Mucosa of gallbladder (tissue), 1 donor: ENCODE measurements around the gene TTLL5. TPM values are rescaled to one million over a fixed set of nuclear protein-coding genes. Genes with fewer than 3 reads are reported as not detected.

ENCODE experiments used
- DNase-seq: peaks from one replicate; pipeline ENCODE4 v3.0.0-alpha.2; 2020; ENCODE audit warnings: low spot score
- total RNA-seq: library from RNA; stranded (reverse); gene quantifications from one replicate; pipeline ENCODE4 v1.2.1, GENCODE V29; 2021
- donor health status: DM: no; HTN: no; CAD: no.

TTLL5 gene
- total RNA-seq, 1 donor from 2014 or later: 30.1 TPM

DNA sequence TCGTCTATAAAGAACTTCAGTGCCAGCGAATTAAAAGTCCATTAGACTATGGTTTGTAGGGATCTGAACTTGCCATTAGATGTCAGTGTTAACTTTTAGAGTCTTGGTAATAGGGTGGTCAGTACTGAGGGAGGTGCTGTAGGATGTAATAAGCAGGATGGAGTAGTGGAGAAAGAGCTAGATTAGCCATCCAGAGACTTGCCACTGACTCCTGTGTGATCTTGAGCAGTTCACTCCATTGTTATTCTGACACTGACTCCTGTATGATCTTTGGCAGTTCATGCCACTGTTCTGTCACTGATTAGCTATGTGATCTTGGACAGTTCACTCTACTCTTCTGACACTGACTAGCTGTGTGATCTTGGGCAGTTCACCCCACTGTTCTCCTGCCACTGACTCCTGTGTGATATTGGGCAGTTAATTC lies 133.6 kb downstream of the TTLL5 start:
- no peak for DNase-seq

DNA sequence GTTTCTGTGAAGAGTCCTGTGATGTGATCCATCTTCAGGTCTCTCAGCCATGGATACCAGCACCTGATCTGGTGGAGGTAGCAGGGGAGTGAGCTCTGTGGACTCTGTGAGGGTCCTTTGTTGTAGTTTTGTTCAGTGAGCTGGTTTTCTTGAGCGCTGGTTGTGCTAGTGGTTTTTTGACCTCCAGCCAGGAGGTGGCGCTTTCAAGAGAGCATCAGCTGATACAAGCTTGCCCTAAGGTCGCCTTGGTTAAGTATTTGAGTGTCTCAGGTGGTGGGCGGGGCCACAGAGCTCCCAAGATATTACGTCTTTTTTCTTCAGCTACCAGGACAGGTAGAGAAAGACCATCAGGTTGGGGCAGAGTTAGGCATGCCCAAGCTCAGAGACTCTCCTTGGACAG lies 139.7 kb downstream of the TTLL5 start:
- no peak for DNase-seq

DNA sequence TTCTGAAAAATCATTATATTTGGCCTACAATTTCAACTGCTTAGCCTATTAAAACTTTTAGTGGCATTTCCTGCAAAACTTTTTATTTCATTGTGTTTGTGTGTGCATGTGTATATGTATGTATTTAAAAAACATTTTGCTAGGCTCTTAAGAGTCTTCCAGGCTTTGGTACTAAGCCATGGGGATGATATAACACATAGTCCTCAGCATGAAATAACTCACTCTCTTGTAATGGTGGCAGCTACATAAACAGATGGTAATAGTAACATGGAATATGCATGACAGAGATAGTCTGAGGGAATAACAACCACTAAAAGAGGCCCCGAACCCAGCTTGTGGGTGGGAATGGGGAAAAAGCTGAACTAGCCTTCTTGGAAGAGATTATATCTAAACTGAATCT lies 141.4 kb downstream of the TTLL5 start:
- DNase-seq: no peak

DNA sequence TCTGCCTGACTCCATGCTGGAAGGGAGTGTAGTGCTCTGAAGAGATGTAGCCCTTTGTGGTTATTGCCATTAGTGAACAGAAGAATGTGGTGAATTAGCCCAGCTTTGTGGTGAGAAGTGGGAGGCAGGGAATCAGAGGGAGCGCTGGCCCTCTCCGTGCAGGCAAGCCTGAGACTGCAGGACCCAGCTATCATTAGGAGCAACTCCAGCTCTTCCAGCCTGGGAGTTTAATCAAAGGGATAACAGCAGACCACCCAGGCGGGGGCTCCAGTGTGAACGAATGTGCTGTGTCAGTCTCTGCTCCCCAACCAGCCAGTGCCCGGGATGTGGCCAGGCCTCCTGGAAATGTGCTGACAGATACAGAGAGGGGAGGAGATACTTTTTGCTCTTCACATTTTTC lies 142.7 kb downstream of the TTLL5 start:
- no peak for DNase-seq

DNA sequence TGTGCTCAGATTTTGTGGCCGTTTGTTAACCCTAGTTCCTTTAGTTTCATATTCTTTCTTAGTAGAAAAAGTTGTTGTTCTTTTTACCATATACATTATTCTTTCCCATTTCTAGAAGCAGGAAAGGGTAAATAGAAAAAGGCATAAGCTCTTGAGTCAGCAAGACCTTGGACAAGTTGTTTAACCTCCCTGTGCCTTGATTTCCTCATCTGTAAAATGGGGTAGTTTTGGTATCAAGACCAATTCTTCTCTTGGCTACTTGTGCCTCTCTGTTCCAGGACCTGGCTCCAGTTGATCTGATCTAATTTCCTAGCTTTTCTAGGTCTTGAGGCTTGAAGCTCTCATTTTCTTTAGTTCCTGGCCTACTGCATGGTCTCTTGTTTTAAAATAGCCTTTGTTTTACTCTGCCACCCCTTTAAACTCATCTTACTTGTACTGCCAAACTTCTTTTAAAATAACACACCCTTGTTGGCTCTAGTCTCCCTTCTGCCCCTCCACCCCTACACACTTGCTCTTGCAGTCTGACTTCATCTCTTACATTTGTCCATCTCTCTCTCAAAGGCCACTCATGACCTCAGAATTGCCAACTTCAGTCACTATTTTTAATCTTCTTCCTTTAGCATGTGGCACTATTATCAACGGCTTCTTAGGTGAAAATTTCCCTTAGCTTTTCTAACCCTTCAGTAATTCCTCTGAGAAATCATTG lies 143.7 kb downstream of the TTLL5 start:
- DNase-seq: no peak

DNA sequence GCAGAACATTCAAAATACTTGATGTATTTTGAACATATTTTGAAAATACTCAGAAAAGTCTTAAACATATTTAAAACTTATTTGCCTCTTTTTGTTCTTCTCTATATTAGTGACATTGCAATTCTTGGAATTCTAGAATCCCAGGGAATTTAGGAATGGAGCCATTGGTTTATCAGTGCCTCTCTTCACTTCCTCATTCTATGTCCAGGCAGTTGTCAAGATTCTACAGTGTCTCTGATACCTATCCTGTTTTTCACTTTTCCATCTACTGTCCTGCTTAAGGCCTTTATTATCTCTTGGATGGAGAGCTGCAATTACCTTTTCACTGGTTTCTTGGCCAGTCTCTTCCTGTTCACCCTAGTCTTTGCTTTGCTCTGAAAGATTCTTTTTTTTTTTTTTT lies 144.6 kb downstream of the TTLL5 start:
- DNase-seq: no peak

DNA sequence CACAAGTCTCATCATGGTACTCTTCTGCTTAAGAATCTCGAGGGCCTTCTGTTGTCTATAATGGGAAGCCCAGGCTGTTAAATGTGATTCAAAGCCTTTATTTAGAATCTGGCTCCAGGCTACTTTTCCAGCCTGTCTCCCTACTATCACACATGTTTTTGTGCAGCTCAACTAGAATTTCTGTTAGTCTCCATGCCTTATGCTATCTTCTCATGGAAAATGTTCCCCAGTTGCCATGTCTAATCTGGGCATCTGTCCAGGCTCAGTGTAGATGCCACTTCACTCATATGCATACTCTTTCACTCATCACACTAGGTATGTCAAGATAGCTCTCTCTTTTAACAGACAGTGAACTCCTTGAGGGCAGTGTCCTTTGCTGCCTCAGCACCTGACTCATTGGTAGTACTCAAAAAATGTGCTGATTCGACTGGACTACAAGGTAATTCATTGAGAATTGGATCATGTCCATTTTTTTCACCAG lies 145.3 kb downstream of the TTLL5 start:
- DNase-seq: no peak

DNA sequence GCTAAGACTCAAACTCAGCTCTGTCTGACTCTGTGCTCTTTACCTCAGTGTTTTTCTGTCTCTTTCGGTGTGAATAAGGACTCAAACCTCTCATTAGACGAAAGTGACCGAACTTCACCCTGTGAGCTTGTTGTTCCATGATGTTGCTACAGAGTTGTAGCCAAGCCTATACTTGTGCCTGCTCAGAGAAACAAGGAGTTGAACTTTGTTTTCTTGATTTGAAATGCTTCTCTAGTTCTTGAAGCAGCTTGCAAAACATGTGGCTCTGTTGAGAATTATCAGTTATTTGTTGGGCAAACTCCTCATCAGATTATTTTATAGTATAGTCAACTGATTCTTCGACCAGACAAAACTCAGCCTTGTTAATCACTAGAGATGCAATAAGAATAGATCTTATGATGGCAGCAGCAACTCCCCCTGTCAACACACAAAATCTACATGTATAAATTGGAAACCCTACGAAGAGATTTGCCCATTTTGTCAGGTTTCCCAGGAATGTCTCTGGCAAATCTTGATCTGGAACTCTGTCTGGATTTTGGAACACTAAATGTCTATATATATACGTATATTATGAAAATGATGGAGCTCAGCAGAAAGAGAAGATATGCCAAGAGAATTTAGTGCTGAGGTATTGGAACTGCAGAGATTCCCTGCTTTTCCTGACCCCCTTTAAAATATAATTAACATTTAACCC lies 146.8 kb downstream of the TTLL5 start:
- DNase-seq: no peak

DNA sequence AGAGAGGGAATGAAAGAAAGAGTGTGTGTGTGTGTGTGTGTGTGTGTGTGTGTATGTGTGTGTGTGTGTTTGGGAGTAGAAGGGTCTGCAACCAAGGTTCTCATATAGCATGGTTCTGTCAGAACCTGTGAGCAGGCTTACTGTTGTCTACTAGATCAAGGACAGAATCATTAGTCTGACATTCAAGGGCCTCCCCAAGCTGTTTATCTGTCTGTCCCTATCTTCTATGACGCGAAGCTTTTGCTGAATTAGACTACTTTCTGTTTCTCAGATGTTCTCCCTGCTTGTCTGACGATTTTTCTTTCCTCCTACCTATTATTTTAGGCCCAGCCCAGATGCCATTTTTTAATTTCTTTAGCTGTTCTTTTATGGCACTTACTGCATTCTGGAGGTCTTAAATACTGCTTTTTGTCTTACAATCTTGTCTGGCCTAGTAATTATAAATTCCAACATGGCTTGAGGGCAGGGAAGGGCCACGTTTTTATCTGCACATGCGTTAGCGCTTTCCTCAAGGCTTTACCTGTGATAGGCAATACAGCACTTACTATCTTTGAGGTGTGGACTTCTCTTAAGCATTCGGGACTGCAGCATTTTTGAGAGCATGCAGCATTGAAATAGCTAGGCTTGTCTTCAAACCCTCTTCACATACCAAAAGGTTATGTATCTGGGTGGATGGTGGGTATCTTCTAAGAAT lies 150.2 kb downstream of the TTLL5 start:
- no peak for DNase-seq

DNA sequence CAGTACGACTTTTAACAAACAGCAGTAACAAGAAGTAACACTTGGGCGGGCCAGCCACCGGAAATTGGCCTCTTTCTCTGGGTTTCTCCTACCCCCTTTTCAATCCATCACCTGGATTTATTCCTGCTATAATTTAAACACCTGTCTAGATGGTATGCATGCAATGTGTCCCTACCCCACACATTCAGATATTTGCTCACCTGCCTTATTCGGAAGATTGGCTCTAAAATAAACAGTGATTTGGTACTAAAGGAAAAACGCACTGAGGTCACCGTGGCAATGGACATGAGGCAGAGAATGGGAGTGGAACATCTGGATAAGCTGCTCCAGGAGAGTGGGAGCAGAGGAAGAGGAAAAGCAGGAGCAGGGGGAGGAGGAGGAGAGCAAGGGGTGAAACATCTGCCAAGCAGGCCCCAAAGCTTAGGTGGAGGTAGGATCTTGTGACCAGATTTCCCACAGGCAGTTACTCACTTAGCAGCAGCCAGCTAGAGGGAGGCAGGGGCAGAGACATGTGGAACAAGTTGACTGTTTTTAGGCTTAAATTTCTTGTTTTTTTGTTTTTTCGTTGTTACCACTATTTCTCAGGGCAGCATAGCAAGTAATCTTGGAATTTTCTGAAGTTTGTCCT lies 150.9 kb downstream of the TTLL5 start:
- DNase-seq: no peak

DNA sequence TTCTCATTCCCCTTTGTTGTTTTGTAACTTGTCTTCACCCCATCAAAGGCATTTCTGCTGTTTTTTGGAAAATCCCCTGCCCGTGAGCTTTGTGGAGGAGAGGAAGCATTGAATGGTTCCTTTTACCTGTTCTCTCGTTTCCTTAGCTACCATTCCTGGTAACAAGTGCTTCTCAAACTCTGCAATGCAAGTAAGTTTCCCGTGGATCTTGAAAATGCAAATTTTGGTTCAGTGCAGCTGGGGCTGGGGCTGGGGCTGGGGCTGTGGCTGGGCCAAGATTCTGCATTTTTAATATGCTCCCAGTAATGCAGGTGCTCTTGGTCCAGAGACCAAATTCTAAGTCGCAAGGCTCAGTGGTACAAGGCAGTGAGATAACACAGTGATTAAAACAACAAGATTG lies 151.6 kb downstream of the TTLL5 start:
- no peak for DNase-seq

DNA sequence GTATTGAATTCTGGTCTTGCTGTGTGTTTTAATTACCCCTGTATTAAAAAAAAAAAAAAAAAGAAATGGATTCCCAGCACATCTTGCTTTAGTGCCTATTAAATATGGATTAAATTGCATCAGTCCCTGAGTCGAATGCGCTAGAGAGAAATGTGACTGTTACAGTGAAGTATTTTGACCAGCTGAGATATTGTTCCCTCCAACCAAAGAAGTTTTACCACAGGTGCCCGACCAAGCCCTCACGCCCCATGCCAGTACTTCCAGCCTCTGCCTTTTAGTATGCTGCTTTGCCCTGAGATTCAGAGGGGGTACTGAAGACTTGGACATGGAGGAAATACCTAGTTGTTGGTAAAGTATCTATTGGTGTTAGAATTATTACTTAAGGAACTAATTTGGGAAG lies 159.7 kb downstream of the TTLL5 start:
- DNase-seq: no peak

DNA sequence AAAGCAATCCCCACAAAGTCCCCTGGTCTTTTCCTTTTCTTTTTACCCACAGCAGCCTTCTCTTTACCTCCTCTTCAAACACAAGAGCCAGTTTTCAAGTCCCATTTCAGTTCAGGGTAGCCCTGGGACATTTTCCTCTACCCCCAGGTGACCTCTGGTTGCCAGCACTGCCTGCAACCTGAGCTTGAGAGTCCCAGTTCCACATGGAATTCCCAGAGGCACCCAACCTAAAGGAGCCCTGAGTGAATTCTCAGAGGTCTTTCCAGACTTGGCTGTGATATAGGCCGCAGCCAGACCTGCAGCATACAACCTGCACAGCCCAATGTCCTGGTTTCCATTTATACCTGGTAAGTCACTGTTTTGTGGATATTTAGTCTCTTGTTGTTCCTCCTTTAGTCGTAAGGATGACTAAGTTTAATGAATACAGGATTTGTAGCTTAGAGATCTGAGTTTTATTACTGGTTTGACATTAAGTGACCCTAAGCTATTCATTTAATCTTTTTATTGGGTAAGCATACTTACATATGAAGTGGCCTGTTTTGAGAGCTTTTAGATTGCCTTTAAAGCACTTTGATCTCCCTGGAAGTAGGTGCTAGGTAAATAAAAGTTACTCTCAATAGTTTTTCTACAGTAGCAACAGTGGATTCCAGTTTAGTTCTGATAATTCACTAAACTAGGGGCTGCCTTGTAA lies 160.9 kb downstream of the TTLL5 start:
- DNase-seq: no peak

DNA sequence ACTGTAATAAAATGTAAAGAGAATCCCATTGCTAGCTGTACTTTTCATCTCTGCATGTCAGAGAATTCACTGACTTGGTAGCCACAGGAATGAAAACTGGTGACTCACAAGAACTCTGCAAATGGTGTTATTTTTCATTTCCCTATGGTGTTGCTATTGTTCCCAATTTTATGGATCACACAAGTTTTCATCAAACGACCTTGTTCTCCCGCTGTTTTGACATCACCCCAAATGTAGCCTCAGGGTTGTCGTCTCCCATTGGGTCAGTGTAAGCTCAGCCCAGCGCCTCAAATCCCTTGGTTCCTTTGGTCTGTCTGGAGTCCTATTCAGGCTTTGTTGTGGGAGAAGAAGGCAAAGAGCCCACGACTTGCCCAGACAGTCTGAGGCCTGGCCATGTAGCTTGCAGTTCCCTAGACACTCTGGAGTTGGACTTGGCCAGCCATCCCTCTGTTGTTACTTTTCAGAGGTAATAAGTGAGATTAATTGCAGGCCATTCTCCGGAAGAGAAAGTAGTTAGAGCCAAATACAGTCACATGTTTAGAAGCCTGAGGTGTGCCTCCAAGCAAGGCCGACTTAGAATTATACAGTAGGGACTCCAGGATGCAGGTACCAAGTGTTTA lies 161.6 kb downstream of the TTLL5 start:
- no peak for DNase-seq

DNA sequence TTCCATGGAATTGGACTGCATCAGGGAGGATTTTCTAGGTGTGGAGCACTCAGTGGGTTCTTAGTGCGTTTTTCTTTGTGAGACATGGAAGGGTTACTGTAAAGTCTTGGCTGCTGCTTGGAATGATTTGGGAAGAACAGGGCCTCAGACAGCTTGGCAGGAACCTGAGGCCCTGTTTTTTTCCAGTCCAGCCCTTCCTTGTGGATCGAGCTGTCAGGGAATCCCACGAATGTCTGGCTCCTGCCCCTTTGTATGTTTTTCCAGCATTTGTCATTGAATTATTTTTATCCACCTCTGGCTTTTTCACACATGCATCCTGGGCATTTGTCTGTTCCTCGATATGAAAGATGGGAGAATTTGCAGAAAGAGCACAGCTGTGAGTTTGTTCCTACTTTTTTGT lies 162.3 kb downstream of the TTLL5 start:
- no peak for DNase-seq

DNA sequence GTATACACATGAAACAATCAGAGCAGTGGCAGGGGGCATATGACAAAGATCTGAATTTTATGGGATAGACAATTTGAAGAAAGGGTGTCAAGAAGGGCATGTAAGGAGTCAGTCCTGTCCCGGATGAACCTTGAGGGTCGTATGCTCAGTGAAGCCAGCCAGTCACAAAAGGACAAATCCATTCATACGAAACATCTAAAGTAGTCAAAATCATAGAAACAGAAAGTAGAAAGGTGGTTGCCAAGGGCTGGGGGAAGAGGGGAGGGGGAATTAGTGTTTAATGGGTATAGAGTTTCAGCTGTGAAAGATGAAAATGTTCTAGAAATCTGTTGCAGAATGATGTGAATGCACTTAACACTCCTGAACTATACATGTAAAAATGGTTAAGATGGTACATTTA lies 163.3 kb downstream of the TTLL5 start:
- no peak for DNase-seq

DNA sequence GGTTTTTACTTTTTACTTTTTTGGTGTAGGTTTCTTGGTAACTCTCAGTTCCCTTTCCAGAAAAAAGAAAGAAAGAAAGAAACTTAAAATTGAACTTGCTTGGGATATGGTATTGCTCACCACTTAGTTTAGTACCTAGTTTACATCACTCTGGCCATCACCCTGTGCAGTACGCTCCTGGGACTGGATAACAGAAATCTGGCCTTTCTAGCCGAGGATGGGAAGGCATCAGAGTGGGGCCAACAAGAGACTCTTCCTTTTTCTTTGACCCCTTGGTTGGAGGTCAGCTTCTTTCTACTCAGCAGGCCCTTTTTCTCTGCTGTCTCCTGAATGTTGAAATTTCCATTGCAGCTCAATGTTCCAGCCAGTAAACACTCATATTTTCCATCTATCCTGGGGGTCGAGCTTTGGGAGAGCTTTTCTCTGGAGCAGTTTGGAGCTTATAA lies 164.1 kb downstream of the TTLL5 start:
- DNase-seq: no peak

DNA sequence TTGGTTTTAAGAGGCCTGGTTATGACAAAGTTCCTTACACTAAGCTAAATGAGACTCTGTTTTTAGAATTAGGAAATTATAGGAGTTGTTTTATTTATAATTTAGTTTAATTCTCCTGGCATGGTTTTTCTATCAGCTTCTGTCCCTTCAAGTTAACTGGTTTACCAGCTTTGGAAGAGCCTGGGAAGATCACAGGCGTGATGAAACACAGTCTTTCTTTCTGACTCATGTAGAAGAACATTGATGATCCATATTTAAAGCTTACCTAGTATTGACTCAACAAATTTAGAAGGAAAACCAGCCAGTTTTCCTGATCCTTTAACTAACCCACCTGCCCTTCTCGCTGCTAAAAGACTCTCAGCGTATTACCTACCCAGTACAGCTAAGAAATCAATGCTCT lies 165.6 kb downstream of the TTLL5 start:
- no peak for DNase-seq

DNA sequence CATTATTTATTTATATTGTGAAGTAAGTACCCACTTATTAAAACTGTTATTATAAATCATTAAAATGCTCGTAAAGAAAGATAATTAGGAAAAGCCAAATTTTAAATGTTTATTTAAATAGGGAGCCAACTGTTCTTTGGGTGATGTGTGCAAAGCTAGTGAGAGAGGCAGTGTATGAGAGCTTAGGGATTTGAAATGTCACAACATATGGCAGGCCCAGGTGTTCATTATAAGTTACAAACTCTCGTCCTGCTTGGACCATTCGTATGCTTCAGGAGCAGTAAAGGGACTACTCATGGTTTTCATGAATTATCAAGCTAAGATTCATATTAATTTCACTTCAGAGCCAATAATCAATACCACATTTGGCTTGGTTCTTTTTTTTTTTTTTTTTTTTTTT lies 166.3 kb downstream of the TTLL5 start:
- DNase-seq: no peak

DNA sequence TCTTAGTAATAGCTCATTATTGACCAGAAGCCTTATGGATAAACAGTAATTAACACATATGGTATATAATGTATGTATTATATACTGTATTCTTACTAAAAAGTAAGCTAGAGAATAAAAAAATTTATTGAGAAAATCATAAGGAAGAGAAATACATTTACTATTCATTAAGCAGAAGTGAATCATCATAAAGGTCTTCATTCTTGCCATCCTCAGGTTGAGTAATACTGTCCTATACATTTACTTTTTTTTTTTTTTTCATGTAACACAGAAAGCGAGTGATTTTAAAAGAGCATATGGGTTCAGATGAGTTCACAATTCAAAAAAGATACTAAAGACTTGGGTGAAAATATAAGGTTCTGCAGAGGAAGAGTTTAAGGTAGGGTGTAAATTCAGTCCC lies 168.3 kb downstream of the TTLL5 start:
- no peak for DNase-seq

DNA sequence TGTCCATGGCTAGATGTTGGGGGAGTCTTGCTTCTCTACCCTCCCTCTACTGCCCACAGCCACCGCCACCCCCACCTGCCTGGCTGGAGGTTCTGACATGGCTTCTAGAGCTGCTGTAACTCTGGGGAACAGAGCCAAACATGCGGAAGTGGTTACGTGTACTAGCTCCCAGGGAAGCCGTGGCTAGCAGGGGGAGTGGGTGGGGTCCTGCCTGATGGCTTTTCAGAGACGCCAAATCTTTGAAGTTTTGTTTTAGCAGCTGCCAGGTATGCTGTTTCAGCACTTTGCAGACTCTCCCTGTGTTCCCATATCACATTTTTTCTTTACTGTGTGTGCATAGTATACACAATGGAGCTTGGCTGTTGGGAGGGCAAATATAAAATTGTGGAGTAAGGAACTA lies 170.4 kb downstream of the TTLL5 start:
- peak; percentile 48 for DNase-seq
